Neural progenitor cell (in vitro differentiated cells): ENCODE measurements around the gene MED12L. TPM values are rescaled to one million over a fixed set of nuclear protein-coding genes. Genes with fewer than 3 reads are reported as not detected.
A peak's percentile ranks its signal among the peaks of the same experiment; 100 is the strongest.

Experiments
- DNase-seq: peaks from one replicate; pipeline ENCODE4 v3.0.0-alpha.2; 2016; ENCODE audit warnings: low spot score
- H2AFZ ChIP-seq: fragments of 200-600 bp; sonication (generic); replicated peaks from 2 replicates; pipeline ENCODE4 v1.6.1; 2016; ENCODE audit warnings: antibody characterized with exemption
- H3F3A ChIP-seq: fragments of 200-600 bp; sonication (generic); 2 replicates; pipeline ENCODE4 v1.6.1; 2016; ENCODE audit warnings: antibody characterized with exemption, low read depth
- H3K27ac ChIP-seq: fragments of 200-600 bp; sonication (generic); 2 replicates; pipeline ENCODE4 v1.5.1; 2016; ENCODE audit warnings: mild to moderate bottlenecking
- H3K27me3 ChIP-seq: fragments of 200-600 bp; sonication (generic); 2 replicates; pipeline ENCODE4 v1.6.1; 2016; ENCODE audit warnings: mild to moderate bottlenecking, moderate library complexity
- H3K36me3 ChIP-seq: fragments of 200-600 bp; sonication (generic); 2 replicates; pipeline ENCODE4 v1.5.1; 2016
- H3K4me1 ChIP-seq: fragments of 200-600 bp; sonication (generic); 2 replicates; pipeline ENCODE4 v1.6.1; 2016; ENCODE audit warnings: mixed run types
- H3K4me2 ChIP-seq: fragments of 200-600 bp; sonication (generic); 2 replicates; pipeline ENCODE4 v1.6.1; 2016
- H3K4me3 ChIP-seq: fragments of 200-600 bp; sonication (generic); 2 replicates; pipeline ENCODE4 v1.5.1; 2016
- H3K79me2 ChIP-seq: fragments of 200-600 bp; sonication (generic); 2 replicates; pipeline ENCODE4 v1.6.1; 2016; ENCODE audit warnings: low read depth
- H3K9ac ChIP-seq: fragments of 200-600 bp; sonication (generic); 2 replicates; pipeline ENCODE4 v1.6.1; 2016
- H3K9me3 ChIP-seq: fragments of 200-600 bp; sonication (generic); 2 replicates; pipeline ENCODE4 v1.5.1; 2016; ENCODE audit warnings: low read depth
- H4K20me1 ChIP-seq: fragments of 200-600 bp; sonication (generic); 2 replicates; pipeline ENCODE4 v1.6.1; 2016; ENCODE audit warnings: low read depth
- H3K27ac Mint-ChIP-seq: 3 replicates; pipeline ENCODE4 v1.8.0; 2021; ENCODE audit warnings: mixed read lengths
- H3K27me3 Mint-ChIP-seq: 2 replicates; pipeline ENCODE4 v1.8.0; 2022; ENCODE audit warnings: low read depth, mild to moderate bottlenecking, inconsistent platforms, moderate library complexity, mixed read lengths; ENCODE audit not compliant: insufficient read depth
- H3K36me3 Mint-ChIP-seq: 3 replicates; pipeline ENCODE4 v1.8.0; 2021; ENCODE audit warnings: mixed read lengths
- H3K4me1 Mint-ChIP-seq: 3 replicates; pipeline ENCODE4 v1.8.0; 2021; ENCODE audit warnings: mixed read lengths
- H3K4me3 Mint-ChIP-seq: 3 replicates; pipeline ENCODE4 v1.8.0; 2021; ENCODE audit warnings: mild to moderate bottlenecking, moderate library complexity, mixed read lengths
- H3K9me3 Mint-ChIP-seq: 3 replicates; pipeline ENCODE4 v1.8.0; 2020; ENCODE audit warnings: mixed read lengths
- EZH2 ChIP-seq: fragments of 200-600 bp; sonication (generic); IDR thresholded peaks from 2 replicates; pipeline ENCODE4 v1.6.1; 2017; ENCODE audit warnings: antibody characterized with exemption, mild to moderate bottlenecking, moderate library complexity
- EZH2phosphoT487 ChIP-seq: fragments of 200-600 bp; sonication (generic); IDR thresholded peaks from 2 replicates; pipeline ENCODE4 v1.6.1; 2017; ENCODE audit warnings: antibody characterized with exemption
- total RNA-seq: library from RNA; depleted of rRNA; stranded (reverse); fragments of >200 nt; gene quantifications from 2 replicates; pipeline ENCODE4 v1.2.3, GENCODE V29; 2015; ENCODE audit warnings: low replicate concordance
- TF ChIP-seq, protein P1 (sequence below): fragments of 200-600 bp; sonication (generic); IDR thresholded peaks from 2 replicates; pipeline ENCODE4 v1.5.1; 2017; ENCODE audit warnings: antibody characterized with exemption, mild to moderate bottlenecking

The MED12L gene
- total RNA-seq, 1 donor from 2014 or later: 16.5 TPM

GRCh38 chr3:151156618-151157216, 71.3 kb downstream of the MED12L start:
- Histone ChIP-seq H2AFZ (no peak overlapping the region), H3K36me3 (peaks cover 3% of the 10 kb centered on the region), H3K4me3 (no peak overlapping the region), H3K4me2 (no peak overlapping the region), H3K9me3 (no peaks in the 10 kb centered on the region), H3K27me3 (no peaks in the 10 kb centered on the region), H4K20me1 (no peaks in the 10 kb centered on the region), H3K9ac (no peak overlapping the region), H3K4me1 (peaks cover 13% of the 10 kb centered on the region), H3K79me2 (no peaks in the 10 kb centered on the region), H3F3A (peaks cover 7% of the 10 kb centered on the region), H3K27ac (no peak overlapping the region)
- no peak for TF ChIP-seq EZH2phosphoT487
- TF ChIP-seq, protein P1, sequence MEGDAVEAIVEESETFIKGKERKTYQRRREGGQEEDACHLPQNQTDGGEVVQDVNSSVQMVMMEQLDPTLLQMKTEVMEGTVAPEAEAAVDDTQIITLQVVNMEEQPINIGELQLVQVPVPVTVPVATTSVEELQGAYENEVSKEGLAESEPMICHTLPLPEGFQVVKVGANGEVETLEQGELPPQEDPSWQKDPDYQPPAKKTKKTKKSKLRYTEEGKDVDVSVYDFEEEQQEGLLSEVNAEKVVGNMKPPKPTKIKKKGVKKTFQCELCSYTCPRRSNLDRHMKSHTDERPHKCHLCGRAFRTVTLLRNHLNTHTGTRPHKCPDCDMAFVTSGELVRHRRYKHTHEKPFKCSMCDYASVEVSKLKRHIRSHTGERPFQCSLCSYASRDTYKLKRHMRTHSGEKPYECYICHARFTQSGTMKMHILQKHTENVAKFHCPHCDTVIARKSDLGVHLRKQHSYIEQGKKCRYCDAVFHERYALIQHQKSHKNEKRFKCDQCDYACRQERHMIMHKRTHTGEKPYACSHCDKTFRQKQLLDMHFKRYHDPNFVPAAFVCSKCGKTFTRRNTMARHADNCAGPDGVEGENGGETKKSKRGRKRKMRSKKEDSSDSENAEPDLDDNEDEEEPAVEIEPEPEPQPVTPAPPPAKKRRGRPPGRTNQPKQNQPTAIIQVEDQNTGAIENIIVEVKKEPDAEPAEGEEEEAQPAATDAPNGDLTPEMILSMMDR: peak; percentile 73
- H3K36me3 Mint-ChIP-seq: peaks cover 10% of the 10 kb centered on the region
- peaks cover 8% of the 10 kb centered on the region for H3K4me1 Mint-ChIP-seq
- no peaks in the 10 kb centered on the region for H3K9me3 Mint-ChIP-seq
- H3K27ac Mint-ChIP-seq: no peak overlapping the region
- no peak overlapping the region for H3K4me3 Mint-ChIP-seq
- peak; percentile 85 for DNase-seq
- H3K27me3 Mint-ChIP-seq: peaks cover 2% of the 10 kb centered on the region

DNA sequence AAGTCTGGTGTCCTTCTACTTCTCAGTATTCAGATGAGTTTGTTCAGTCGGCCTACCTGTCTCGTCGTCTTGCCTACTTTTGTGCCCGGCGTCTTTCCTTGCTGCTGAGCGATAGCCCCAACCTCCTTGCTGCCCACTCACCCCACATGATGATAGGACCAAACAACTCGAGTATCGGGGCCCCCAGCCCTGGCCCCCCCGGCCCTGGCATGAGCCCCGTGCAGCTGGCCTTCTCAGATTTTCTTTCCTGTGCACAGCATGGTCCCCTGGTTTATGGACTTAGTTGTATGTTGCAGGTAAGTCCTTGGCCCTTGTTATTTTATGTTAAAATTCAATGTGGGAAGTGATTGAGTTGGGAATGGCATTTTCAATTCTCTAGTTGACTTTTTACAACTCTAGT, 74.3 kb downstream of the MED12L start:
- Histone ChIP-seq H3K4me3 (no peak overlapping the region), H3K36me3 (peaks cover 3% of the 10 kb centered on the region), H3K9ac (no peak overlapping the region), H3K4me2 (no peak overlapping the region), H3K79me2 (no peaks in the 10 kb centered on the region), H4K20me1 (no peaks in the 10 kb centered on the region), H3F3A (peaks cover 7% of the 10 kb centered on the region), H2AFZ (no peak overlapping the region), H3K27me3 (no peaks in the 10 kb centered on the region), H3K27ac (no peak overlapping the region), H3K9me3 (no peaks in the 10 kb centered on the region), H3K4me1 (peaks cover 11% of the 10 kb centered on the region)
- Mint-ChIP-seq H3K4me1 (peaks cover 8% of the 10 kb centered on the region), H3K9me3 (no peaks in the 10 kb centered on the region), H3K4me3 (no peak overlapping the region), H3K27me3 (no peaks in the 10 kb centered on the region), H3K27ac (no peak overlapping the region), H3K36me3 (peaks cover 10% of the 10 kb centered on the region)
- TF ChIP-seq EZH2phosphoT487 (no peak), EZH2 (no peak)
- TF ChIP-seq, protein P1: no peak
- no peak for DNase-seq

- no peak overlapping the region for H3K27ac Mint-ChIP-seq
Measured at GRCh38 chr3:151165226-151165625, 79.8 kb downstream of the MED12L start.

More at GRCh38 chr3:151165226-151165625, 79.8 kb downstream of the MED12L start:
- H3K9ac ChIP-seq: no peak overlapping the region
- DNase-seq: no peak
- H3K27me3 Mint-ChIP-seq: no peaks in the 10 kb centered on the region
- H2AFZ ChIP-seq: no peak overlapping the region
- no peak overlapping the region for H3K4me2 ChIP-seq
- no peaks in the 10 kb centered on the region for H3K27me3 ChIP-seq
- H3K4me3 ChIP-seq: no peak overlapping the region
- H3K36me3 Mint-ChIP-seq: peaks cover 12% of the 10 kb centered on the region
- H4K20me1 ChIP-seq: no peaks in the 10 kb centered on the region
- no peaks in the 10 kb centered on the region for H3K36me3 ChIP-seq
- TF ChIP-seq, protein P1: no peak
- TF ChIP-seq EZH2: no peak
- no peaks in the 10 kb centered on the region for H3K4me1 Mint-ChIP-seq
- no peak overlapping the region for H3K27ac ChIP-seq
- no peaks in the 10 kb centered on the region for H3F3A ChIP-seq
- H3K9me3 ChIP-seq: no peaks in the 10 kb centered on the region
- H3K4me3 Mint-ChIP-seq: no peak overlapping the region
- no peaks in the 10 kb centered on the region for H3K9me3 Mint-ChIP-seq
- H3K4me1 ChIP-seq: no peaks in the 10 kb centered on the region
- H3K79me2 ChIP-seq: no peaks in the 10 kb centered on the region
